ENCODE data around the gene HTATIP2.

- TF ChIP-seq CTCF (IDR thresholded peaks at IDR 0.05; ENCODE audit: poor library complexity) (no peak), EZH2phosphoT487 (IDR thresholded peaks at IDR 0.05; ENCODE audit: low read depth, severe bottlenecking, unreplicated experiment) (no peak)
Observed at GRCh38 chr11:20399498-20399897, 36.0 kb downstream of the HTATIP2 start.

Measured in hepatocyte (in vitro differentiated cells).